Neural progenitor cell (in vitro differentiated cells): Measurements from ENCODE around the gene RAMP3. TPM values are rescaled to one million over a fixed set of nuclear protein-coding genes. Genes with fewer than 3 reads are reported as not detected.

ENCODE experiments used
- DNase-seq: peaks from one replicate; pipeline ENCODE4 v3.0.0-alpha.2; 2016; ENCODE audit warnings: low spot score
- H2AFZ ChIP-seq: fragments of 200-600 bp; sonication (generic); replicated peaks from 2 replicates; pipeline ENCODE4 v1.6.1; 2016; ENCODE audit warnings: antibody characterized with exemption
- H3F3A ChIP-seq: fragments of 200-600 bp; sonication (generic); 2 replicates; pipeline ENCODE4 v1.6.1; 2016; ENCODE audit warnings: antibody characterized with exemption, low read depth
- H3K27ac ChIP-seq: fragments of 200-600 bp; sonication (generic); 2 replicates; pipeline ENCODE4 v1.5.1; 2016; ENCODE audit warnings: mild to moderate bottlenecking
- H3K27me3 ChIP-seq: fragments of 200-600 bp; sonication (generic); 2 replicates; pipeline ENCODE4 v1.6.1; 2016; ENCODE audit warnings: mild to moderate bottlenecking, moderate library complexity
- H3K36me3 ChIP-seq: fragments of 200-600 bp; sonication (generic); 2 replicates; pipeline ENCODE4 v1.5.1; 2016
- H3K4me1 ChIP-seq: fragments of 200-600 bp; sonication (generic); 2 replicates; pipeline ENCODE4 v1.6.1; 2016; ENCODE audit warnings: mixed run types
- H3K4me2 ChIP-seq: fragments of 200-600 bp; sonication (generic); 2 replicates; pipeline ENCODE4 v1.6.1; 2016
- H3K4me3 ChIP-seq: fragments of 200-600 bp; sonication (generic); 2 replicates; pipeline ENCODE4 v1.5.1; 2016
- H3K79me2 ChIP-seq: fragments of 200-600 bp; sonication (generic); 2 replicates; pipeline ENCODE4 v1.6.1; 2016; ENCODE audit warnings: low read depth
- H3K9ac ChIP-seq: fragments of 200-600 bp; sonication (generic); 2 replicates; pipeline ENCODE4 v1.6.1; 2016
- H3K9me3 ChIP-seq: fragments of 200-600 bp; sonication (generic); 2 replicates; pipeline ENCODE4 v1.5.1; 2016; ENCODE audit warnings: low read depth
- H4K20me1 ChIP-seq: fragments of 200-600 bp; sonication (generic); 2 replicates; pipeline ENCODE4 v1.6.1; 2016; ENCODE audit warnings: low read depth
- H3K27ac Mint-ChIP-seq: 3 replicates; pipeline ENCODE4 v1.8.0; 2021; ENCODE audit warnings: mixed read lengths
- H3K27me3 Mint-ChIP-seq: 2 replicates; pipeline ENCODE4 v1.8.0; 2022; ENCODE audit warnings: low read depth, mild to moderate bottlenecking, inconsistent platforms, moderate library complexity, mixed read lengths; ENCODE audit not compliant: insufficient read depth
- H3K36me3 Mint-ChIP-seq: 3 replicates; pipeline ENCODE4 v1.8.0; 2021; ENCODE audit warnings: mixed read lengths
- H3K4me1 Mint-ChIP-seq: 3 replicates; pipeline ENCODE4 v1.8.0; 2021; ENCODE audit warnings: mixed read lengths
- H3K4me3 Mint-ChIP-seq: 3 replicates; pipeline ENCODE4 v1.8.0; 2021; ENCODE audit warnings: mild to moderate bottlenecking, moderate library complexity, mixed read lengths
- H3K9me3 Mint-ChIP-seq: 3 replicates; pipeline ENCODE4 v1.8.0; 2020; ENCODE audit warnings: mixed read lengths
- EZH2 ChIP-seq: fragments of 200-600 bp; sonication (generic); IDR thresholded peaks from 2 replicates; pipeline ENCODE4 v1.6.1; 2017; ENCODE audit warnings: antibody characterized with exemption, mild to moderate bottlenecking, moderate library complexity
- EZH2phosphoT487 ChIP-seq: fragments of 200-600 bp; sonication (generic); IDR thresholded peaks from 2 replicates; pipeline ENCODE4 v1.6.1; 2017; ENCODE audit warnings: antibody characterized with exemption
- total RNA-seq: library from RNA; depleted of rRNA; stranded (reverse); fragments of >200 nt; gene quantifications from 2 replicates; pipeline ENCODE4 v1.2.3, GENCODE V29; 2015; ENCODE audit warnings: low replicate concordance
- TF ChIP-seq, protein P1 (sequence below): fragments of 200-600 bp; sonication (generic); IDR thresholded peaks from 2 replicates; pipeline ENCODE4 v1.5.1; 2017; ENCODE audit warnings: antibody characterized with exemption, mild to moderate bottlenecking

Gene RAMP3
- total RNA-seq, 1 donor from 2014 or later: not detected

GRCh38 chr7:45185864-45186250 is 28.3 kb downstream of the RAMP3 start:
- Histone ChIP-seq H3K79me2 (no peaks in the 10 kb centered on the region), H2AFZ (no peak overlapping the region), H3K36me3 (no peaks in the 10 kb centered on the region), H3K27ac (no peak overlapping the region), H3K27me3 (no peaks in the 10 kb centered on the region), H4K20me1 (no peaks in the 10 kb centered on the region), H3K4me3 (no peak overlapping the region), H3K9ac (no peak overlapping the region), H3K9me3 (no peaks in the 10 kb centered on the region), H3K4me1 (no peaks in the 10 kb centered on the region), H3F3A (no peaks in the 10 kb centered on the region), H3K4me2 (no peak overlapping the region)
- no peaks in the 10 kb centered on the region for H3K9me3 Mint-ChIP-seq
- peaks cover 13% of the 10 kb centered on the region for H3K4me1 Mint-ChIP-seq
- no peak overlapping the region for H3K27ac Mint-ChIP-seq
- TF ChIP-seq EZH2phosphoT487: no peak
- TF ChIP-seq, protein P1, sequence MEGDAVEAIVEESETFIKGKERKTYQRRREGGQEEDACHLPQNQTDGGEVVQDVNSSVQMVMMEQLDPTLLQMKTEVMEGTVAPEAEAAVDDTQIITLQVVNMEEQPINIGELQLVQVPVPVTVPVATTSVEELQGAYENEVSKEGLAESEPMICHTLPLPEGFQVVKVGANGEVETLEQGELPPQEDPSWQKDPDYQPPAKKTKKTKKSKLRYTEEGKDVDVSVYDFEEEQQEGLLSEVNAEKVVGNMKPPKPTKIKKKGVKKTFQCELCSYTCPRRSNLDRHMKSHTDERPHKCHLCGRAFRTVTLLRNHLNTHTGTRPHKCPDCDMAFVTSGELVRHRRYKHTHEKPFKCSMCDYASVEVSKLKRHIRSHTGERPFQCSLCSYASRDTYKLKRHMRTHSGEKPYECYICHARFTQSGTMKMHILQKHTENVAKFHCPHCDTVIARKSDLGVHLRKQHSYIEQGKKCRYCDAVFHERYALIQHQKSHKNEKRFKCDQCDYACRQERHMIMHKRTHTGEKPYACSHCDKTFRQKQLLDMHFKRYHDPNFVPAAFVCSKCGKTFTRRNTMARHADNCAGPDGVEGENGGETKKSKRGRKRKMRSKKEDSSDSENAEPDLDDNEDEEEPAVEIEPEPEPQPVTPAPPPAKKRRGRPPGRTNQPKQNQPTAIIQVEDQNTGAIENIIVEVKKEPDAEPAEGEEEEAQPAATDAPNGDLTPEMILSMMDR: no peak
- no peak for TF ChIP-seq EZH2
- H3K4me3 Mint-ChIP-seq: no peak overlapping the region
- DNase-seq: no peak
- peaks cover 13% of the 10 kb centered on the region for H3K27me3 Mint-ChIP-seq
- H3K36me3 Mint-ChIP-seq: no peaks in the 10 kb centered on the region

DNA sequence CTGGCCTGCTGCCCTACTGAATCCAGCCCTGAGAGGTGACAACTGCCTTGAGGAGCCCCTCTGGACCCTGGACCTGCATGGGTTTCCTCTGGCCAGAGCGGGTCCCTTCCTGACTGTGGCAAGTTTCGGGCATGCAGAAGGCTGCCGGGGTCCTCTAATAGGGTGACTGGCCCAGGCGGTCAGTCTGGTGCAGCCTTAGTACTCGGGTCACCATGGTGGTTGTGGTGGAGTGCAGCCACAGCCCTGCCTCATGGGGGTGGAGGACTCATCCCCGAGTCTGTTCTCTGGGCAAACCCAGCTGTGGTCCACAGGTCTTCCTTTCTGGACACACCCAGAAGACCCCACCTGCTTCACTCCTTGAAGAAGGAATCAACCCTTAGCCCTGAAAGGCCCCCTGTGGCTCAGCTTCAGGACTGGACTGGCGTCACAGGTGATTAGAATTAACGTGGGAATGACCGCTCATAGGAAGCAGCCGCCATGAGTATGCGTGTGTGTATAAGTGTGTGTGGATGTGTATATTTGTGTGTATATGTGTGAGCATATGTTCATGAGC is 28.7 kb downstream of the RAMP3 start:
- Histone ChIP-seq H3K4me1 (no peaks in the 10 kb centered on the region), H2AFZ (no peak overlapping the region), H3K79me2 (no peaks in the 10 kb centered on the region), H3K4me3 (no peak overlapping the region), H3K27ac (no peak overlapping the region), H3F3A (no peaks in the 10 kb centered on the region), H4K20me1 (no peaks in the 10 kb centered on the region), H3K36me3 (no peaks in the 10 kb centered on the region), H3K9me3 (no peaks in the 10 kb centered on the region), H3K9ac (no peak overlapping the region), H3K27me3 (no peaks in the 10 kb centered on the region), H3K4me2 (no peak overlapping the region)
- Mint-ChIP-seq H3K4me3 (no peak overlapping the region), H3K9me3 (no peaks in the 10 kb centered on the region), H3K36me3 (no peaks in the 10 kb centered on the region), H3K27me3 (peaks cover 10% of the 10 kb centered on the region), H3K4me1 (peaks cover 17% of the 10 kb centered on the region), H3K27ac (no peak overlapping the region)
- TF ChIP-seq, protein P1: no peak
- TF ChIP-seq EZH2phosphoT487: no peak
- no peak for TF ChIP-seq EZH2
- no peak for DNase-seq

DNA sequence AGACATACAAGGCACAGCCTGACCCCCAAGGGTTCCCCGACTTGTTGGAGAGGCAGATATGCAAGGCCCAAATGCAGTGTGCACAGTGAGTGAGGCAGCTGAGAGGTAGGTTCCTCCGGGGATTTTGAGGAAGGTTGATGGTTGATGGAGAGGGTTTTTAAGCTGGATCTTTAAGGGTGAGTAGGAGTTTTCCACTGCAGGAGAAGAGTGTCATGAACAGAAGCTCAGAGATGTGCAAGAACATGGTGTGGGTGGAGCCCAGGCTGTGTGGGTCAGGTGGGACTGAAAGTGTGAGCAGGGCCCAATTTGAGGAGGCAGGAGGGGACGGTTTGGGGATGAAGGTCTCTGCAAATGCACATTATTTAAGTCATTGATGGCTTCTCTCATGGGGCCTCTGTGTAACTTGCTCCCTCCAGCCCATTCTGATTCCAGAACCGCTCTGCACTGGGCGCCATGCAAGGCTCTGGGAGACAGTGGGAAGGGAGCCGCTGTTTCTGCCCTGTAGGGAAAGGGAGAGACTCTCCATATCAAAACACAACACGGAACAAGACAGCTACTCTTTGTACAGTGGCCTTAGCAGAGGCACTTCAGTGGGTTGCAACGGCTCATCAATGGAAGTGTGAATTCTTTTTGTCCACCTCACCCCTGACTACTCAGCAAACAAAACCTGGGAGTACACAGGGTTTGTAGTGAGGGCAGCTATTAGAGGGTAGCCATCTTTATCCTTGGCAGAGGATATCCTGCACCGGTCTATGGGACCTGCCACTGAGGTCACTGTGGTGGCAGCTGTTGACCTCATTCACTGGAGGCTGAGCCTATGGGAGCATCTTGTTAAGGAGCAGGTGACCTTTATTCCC is 29.7 kb downstream of the RAMP3 start:
- no peaks in the 10 kb centered on the region for H3K36me3 Mint-ChIP-seq
- H3K9me3 Mint-ChIP-seq: peaks cover 2% of the 10 kb centered on the region
- H3K4me1 Mint-ChIP-seq: peaks cover 20% of the 10 kb centered on the region
- H3K27me3 ChIP-seq: no peaks in the 10 kb centered on the region
- H3K36me3 ChIP-seq: no peaks in the 10 kb centered on the region
- no peak overlapping the region for H2AFZ ChIP-seq
- H3K4me3 Mint-ChIP-seq: no peak overlapping the region
- H3K9me3 ChIP-seq: no peaks in the 10 kb centered on the region
- TF ChIP-seq EZH2phosphoT487: no peak
- no peak for TF ChIP-seq EZH2
- TF ChIP-seq, protein P1: no peak
- no peaks in the 10 kb centered on the region for H3K4me1 ChIP-seq
- no peak overlapping the region for H3K9ac ChIP-seq
- peaks cover 4% of the 10 kb centered on the region for H3K27me3 Mint-ChIP-seq
- no peak overlapping the region for H3K27ac ChIP-seq
- H3K4me2 ChIP-seq: no peak overlapping the region
- no peak for DNase-seq
- no peak overlapping the region for H3K27ac Mint-ChIP-seq
- no peaks in the 10 kb centered on the region for H4K20me1 ChIP-seq
- H3K79me2 ChIP-seq: no peaks in the 10 kb centered on the region
- H3K4me3 ChIP-seq: no peak overlapping the region
- H3F3A ChIP-seq: no peaks in the 10 kb centered on the region
